HUES6 (cell line): ENCODE measurements around the gene GTPBP1.

Experiments
- H3K27ac ChIP-seq: 2 replicates; pipeline ENCODE4 v1.7.0; 2013; ENCODE audit warnings: low read depth, mild to moderate bottlenecking, low read length, inconsistent platforms
- H3K27me3 ChIP-seq: 2 replicates; pipeline ENCODE4 v1.6.1; 2013; ENCODE audit warnings: low read length; ENCODE audit not compliant: control insufficient read depth, insufficient read depth
- H3K36me3 ChIP-seq: 2 replicates; pipeline ENCODE4 v1.6.1; 2013; ENCODE audit warnings: low read length; ENCODE audit not compliant: control insufficient read depth, insufficient read depth
- H3K4me1 ChIP-seq: 2 replicates; pipeline ENCODE4 v1.6.1; 2013; ENCODE audit warnings: low read length; ENCODE audit not compliant: control insufficient read depth, insufficient read depth
- H3K4me3 ChIP-seq: 2 replicates; pipeline ENCODE4 v1.5.1; 2013; ENCODE audit warnings: low read depth, low read length
- H3K9ac ChIP-seq: one replicate; pipeline ENCODE4 v1.6.1; 2013; ENCODE audit warnings: mild to moderate bottlenecking, low read length
- H3K9me3 ChIP-seq: 2 replicates; pipeline ENCODE4 v1.6.1; 2013; ENCODE audit warnings: low read depth, low read length; ENCODE audit not compliant: control insufficient read depth, insufficient read depth

The GTPBP1 gene

DNA sequence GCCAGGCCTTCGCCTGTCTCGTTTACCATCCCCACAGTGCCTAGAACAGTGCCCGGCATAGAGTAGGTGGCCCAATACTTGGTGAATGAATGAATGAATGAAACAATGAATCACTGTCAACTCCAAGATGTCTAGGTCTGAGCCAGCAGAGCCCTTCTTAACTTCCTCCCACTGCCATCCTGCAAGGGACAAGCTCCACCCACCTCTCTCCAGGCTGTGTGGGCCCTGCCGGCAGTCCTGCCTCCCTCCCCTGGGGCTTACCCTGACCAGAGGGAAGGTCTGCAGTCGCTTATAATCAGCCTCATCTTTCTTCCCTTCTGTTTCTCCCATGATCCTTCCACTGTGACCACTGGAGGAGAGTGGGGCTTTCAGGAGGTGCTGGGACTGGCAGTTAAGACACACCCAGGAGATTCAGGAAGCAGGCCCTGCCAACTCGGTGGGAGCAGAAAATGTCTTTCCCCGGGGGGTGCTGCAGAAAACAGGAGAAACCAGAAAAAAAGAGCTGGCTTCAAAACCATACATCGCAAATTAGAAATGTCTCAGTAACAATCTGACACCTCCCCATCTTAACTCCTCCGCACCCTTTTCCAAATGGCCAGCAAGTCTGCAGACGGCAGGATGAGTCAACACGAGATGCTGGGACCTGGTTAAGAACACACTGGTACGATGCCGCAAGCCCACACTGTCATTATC lies 76.8 kb downstream of the GTPBP1 start:
- Histone ChIP-seq H3K9me3 (no peaks in the 10 kb centered on the region), H3K4me1 (peaks cover 8% of the 10 kb centered on the region; the same call in 1 of the 2 replicates), H3K27ac (no peak overlapping the region), H3K27me3 (no peaks in the 10 kb centered on the region), H3K36me3 (no peaks in the 10 kb centered on the region), H3K9ac (no peak overlapping the region), H3K4me3 (no peak overlapping the region)
